HG02943 (cell line): ENCODE results near the gene SLC38A7.
A peak's percentile ranks its signal among the peaks of the same experiment; 100 is the strongest.
"Not testable (repeated sequence)": the region's sequence is repeated elsewhere in the genome, so short reads cannot be mapped to it uniquely, and the experiment has no call there.

Source experiments
- ATAC-seq: cut with Tn5 transposase; IDR thresholded peaks from one replicate; pipeline ENCODE4 v1.9.1; 2021; ENCODE audit warnings: mild to moderate bottlenecking, low read depth, moderate library complexity; ENCODE audit not compliant: unreplicated experiment

Gene SLC38A7

GRCh38 chr16:58684354-58685083 is at the start of gene SLC38A7:
Gene SLC38A7, minus strand, starts transcription at chr16:58684770. Its CDS starts 4,644 bp downstream, at chr16:58680126.
- peak; percentile 97 for ATAC-seq

GRCh38 chr16:58733671-58734458 is 49.3 kb upstream of the SLC38A7 start, which contains the start of gene GOT2:
Gene GOT2, minus strand, starts transcription at chr16:58734316. Its CDS starts 88 bp downstream, at chr16:58734228.
- peak; percentile 91 for ATAC-seq

GRCh38 chr16:58733248-58733670 is 48.7 kb upstream of the SLC38A7 start:
- ATAC-seq, result no peak

- ATAC-seq, result no peak
Observed at GRCh38 chr16:58732545-58733247, 48.1 kb upstream of the SLC38A7 start.

GRCh38 chr16:58730724-58731370 is 46.3 kb upstream of the SLC38A7 start:
- no peak for ATAC-seq

GRCh38 chr16:58727796-58728568 is 43.4 kb upstream of the SLC38A7 start:
- no peak for ATAC-seq

GRCh38 chr16:58727028-58727781 is 42.6 kb upstream of the SLC38A7 start:
- ATAC-seq, result no peak

- ATAC-seq, result no peak
Observed at GRCh38 chr16:58723109-58723508, 38.5 kb upstream of the SLC38A7 start.

- no peak for ATAC-seq
Observed at GRCh38 chr16:58717994-58718393, 33.4 kb upstream of the SLC38A7 start.

GRCh38 chr16:58716468-58716867 is 31.9 kb upstream of the SLC38A7 start:
- no peak for ATAC-seq

GRCh38 chr16:58713742-58714141 is 29.2 kb upstream of the SLC38A7 start:
- no peak for ATAC-seq

GRCh38 chr16:58709333-58709732 is 24.8 kb upstream of the SLC38A7 start:
- no peak for ATAC-seq

GRCh38 chr16:58699151-58699550 is 14.6 kb upstream of the SLC38A7 start:
- no peak for ATAC-seq

GRCh38 chr16:58695368-58695767 is 10.8 kb upstream of the SLC38A7 start:
- ATAC-seq, result no peak

- ATAC-seq, result no peak
Observed at GRCh38 chr16:58692450-58692849, 7.9 kb upstream of the SLC38A7 start.

GRCh38 chr16:58686985-58687706 is 2.6 kb upstream of the SLC38A7 start:
- not testable (repeated sequence) for ATAC-seq

GRCh38 chr16:58685084-58685449 is 497 bp upstream of the SLC38A7 start:
- ATAC-seq, result no peak

GRCh38 chr16:58684001-58684353 is 593 bp downstream of the SLC38A7 start:
- peak; percentile 14 for ATAC-seq

- ATAC-seq, result no peak
Observed at GRCh38 chr16:58679763-58680162, 4.8 kb downstream of the SLC38A7 start.
